Activated CD8-positive, alpha-beta memory T cell treated with anti-CD3 and anti-CD28 coated beads, Interleukin-2, amount 50 U/mL, for 4 hours (primary cell): ENCODE measurements around the gene DHCR7.
"Not testable (repeated sequence)": the region's sequence is repeated elsewhere in the genome, so short reads cannot be mapped to it uniquely, and the experiment has no call there.

Experiments
- DNase-seq: peaks from one replicate; pipeline ENCODE4 v3.0.0-alpha.2; 2020

The DHCR7 gene

DNA sequence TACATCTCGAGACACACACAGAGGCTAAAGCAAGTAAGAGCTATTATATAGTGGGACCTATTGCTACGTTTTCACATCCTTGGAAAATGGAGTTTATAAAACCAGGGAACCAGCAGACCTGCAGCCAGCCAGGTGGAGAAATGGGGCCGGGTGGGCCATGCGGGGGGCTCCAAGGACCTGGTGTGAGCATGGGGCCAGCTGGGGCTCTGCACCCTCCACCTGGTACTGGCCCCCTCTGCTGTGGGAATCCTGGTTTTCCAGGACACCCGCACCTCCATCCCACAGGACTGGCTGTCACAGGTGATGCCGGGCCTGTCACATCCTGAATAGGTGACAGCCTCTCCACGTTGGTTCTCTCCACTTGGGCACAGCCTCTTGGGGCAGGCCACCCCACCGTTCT is 11.3 kb downstream of the DHCR7 start:
- DNase-seq: no peak

DNA sequence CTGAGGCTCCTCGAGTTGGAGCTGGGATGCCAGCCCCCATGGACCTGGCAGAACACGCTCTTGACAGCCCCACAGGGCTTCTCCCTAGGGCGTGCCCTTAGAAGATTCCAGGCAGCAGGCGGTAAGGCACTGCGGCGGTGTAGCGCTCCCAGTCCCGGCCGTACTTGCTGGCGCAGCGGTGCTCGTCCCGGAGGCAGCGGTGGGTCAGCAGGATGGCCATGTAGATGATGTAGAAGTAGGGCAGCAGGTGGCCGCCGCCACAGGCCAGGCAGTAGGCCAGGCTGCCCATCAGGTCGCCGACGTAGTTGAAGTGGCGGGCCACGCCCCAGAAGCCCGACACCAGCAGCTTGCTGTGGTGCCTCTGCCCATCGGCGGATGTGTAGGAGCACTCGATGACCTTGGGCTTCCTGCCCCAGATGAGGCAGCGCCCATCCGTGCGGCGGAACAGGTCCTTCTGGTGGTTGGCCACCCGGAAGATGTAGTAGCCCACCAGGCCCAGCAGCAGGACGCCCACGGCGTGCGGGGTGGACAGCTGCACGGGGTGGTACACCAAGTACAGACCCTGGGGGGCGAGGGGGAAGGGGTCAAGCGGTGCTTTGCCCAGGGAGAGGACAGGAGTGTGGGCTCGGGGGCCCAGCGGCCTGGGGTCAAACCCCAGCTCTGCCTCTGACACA is 12.8 kb downstream of the DHCR7 start:
- DNase-seq: no peak

DNA sequence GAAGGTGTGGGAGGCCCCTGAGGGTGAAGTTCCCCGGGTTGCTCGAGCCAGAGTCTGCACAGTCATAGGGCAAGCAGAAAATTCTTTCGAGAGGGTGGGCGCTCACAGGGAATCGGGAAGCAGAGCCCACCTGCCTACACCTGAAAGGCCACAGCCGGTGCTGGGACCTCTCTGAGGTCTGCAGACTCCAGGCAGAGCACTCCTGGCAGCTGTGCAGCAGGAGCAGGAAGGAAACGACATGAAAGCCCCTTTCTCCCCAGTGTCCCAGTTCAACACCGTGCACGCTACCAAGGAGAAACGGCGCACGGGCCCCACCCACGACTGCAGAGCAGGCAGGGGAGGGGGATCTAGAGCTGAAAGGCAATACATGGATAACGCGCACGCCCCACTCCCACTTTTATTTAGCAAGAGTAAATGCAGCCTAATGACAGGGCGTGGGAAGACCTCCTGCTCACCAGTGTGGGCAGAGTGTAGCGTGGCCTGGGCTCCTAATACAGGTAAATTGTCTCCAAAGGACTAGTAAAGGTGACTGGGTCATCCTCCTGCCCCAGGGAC is 13.5 kb downstream of the DHCR7 start:
- no peak for DNase-seq

DNA sequence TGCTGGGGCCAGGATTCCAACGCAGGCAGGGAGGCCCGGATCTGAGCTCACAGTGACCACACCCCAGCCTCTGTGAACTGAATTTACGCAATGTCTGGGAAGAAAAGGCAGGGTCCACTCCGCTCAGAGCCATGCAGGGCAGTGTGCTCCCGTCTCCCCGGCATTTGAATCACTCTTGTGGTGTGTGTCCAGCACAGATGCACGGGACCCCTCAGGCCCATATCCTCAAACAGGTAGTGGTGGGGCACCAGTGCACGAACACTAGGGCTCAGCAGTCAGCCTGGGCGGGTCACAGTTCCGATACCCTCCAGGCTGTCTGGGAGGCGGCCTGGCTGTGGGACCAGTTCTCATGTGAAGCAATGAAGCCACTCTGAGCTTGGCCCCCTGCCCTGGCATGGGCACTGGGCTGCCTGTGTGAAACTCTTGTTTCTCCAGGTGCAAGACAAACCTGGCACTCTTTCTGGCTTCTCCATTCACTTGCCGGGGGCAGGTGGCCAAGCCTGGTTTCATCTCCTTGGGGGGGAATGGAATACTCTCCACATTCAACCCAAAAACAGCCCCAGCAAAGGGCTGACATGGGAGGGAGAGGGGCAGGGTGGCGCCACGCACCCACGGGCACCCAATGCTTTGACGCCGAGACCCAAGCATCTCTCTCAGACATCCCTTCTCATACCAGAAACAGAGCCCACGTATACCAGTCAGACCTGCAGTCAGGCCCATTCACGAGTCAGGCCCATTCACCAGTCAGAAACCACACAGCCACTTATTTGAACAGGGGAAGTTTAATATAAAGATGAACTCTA is 14.3 kb downstream of the DHCR7 start:
- DNase-seq: no peak

DNA sequence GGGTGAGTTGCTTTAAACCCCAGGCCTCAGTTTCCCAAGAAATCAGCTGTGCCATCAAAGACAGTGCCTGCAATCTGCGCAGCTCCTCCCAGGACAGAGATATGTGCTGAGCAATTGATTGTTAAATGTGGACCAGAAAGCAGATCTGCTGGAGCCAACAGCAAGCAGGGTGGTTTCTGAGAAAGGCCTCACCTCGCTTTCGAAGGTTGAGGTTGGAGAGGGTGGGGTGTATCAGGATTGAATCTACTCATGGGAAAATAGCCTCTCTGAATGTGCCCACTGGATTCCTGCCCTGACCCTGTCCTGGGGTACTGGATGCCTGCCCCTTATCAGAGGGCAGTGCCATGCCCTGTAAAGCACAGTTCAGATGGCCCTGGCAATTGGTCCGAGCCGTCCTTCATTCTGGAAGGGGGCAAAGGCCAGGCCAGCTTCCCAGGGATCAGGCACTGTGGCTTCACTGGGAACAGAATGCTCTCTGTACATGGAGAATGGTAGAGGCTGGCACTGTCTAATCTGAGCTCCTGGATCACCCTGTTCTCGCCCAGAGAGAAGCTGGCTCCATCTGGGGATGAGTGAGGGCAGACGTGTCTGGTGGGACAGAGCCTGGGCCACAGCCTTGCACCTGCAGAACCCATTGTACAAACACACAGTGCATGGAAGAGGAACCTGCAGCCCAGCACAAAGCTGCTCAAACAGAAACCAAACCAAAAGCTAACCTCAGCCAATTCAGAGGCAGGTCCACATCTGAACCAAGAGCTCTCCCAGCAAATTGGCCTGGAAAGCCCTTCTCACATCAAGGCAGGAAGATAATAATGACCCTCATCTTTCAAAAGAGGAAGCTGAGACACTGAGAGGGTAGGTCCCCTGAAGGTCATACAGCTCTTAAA is 15.2 kb downstream of the DHCR7 start:
- DNase-seq: no peak

DNA sequence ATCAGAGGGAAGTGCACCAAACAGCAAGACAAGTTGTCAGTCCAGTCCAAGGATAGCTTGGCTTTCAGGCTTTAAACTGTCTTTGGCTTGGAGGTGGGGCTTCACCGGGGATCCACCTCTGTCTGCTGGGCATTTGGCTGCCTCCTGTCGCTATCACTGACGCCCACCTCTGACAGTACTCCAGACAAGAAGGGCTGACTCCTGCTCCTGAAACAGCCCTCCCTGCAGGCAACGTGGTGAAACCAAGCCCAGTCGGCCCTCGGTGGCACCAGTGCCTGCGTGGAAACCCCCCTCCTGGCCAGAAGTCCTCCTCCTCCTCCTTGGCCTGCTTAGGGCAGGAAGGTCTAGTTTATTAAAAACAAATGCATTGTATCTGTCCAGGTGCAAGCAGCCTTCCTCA is 16.9 kb downstream of the DHCR7 start:
- no peak for DNase-seq

DNA sequence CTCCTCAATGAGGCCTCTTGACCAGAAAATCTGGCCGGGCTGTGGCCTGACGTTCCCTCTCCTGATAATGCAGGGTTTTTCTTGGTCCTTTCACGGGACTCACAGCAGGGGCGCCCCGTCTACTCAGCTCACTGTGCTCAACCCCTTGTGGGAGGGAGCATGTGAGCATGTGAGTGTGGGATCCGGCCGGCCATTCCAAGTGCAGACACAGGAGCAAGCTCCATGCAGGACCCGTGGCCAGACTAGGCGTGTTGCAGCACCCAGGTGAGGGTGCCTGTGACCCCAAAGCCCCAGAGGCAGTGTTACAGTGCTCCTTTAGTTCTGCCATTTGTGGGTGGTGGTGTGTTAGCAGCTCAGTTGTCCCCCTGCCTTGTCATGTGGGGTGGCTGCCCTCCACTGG is 18.0 kb downstream of the DHCR7 start:
- DNase-seq: no peak

DNA sequence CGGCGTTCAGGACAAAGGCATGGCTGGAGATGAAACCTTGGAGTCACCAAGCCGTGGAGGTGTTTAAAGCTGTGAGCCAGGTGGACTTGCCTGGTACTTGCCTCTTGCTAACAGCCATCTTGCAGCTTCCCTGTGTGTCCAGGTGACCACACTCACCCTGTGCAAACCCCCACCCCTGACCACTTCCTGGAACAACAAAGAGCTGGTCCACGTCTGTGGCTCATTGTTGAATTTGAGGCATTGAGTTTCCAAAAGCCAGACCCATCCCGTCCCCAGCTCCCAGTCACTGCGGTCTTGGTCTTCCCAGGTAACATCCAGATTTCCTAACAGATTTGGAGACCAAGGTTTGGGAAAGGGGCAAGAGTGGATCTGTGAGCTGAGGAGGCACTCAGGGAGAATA is 18.5 kb downstream of the DHCR7 start:
- DNase-seq: no peak

DNA sequence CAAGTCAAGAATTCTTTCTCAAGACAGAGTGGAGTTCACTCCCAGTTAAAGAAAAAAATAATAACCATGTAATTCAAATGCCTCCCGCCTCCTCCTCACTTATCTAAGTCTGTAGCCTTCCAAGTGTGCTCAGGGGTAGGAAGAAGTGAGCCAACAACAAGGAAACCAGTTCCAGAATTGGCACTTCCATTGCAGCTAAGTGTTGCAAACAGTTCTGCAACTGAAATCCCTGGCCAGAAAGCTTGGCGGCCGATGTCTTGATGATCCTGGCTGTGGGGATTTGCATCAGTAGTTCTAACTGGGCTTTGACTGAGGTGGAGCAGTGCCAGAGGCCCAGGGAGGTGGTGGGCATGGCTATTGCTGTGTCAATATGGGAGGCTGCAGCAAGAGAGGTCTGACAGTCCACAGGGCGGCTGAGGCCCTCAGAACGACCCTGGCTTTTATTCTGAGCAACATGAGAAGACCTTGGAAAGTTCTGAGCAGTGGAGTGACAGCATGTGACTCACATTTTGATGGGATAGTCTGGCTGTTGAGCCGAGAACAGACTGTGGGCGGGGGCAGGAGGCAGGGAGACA is 19.2 kb downstream of the DHCR7 start:
- DNase-seq: no peak

DNA sequence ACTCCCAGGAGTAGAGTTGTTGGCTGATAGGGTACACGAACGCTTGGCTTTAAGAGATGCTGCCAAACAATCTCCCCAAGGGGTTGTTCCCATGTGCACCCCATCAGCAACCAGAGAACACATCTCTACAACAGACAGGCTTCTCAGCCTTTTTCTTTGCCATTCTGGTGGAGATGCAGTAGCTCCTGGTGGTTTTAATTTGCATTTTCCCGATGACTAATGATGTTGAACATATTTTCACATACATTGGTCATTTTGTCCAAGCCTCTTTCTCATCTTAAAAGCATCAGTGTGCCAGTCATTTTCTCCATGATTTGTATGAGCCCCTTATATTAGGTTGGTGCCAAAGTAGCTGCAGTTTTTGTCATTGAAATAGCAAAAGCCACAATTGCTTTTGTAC is 21.8 kb downstream of the DHCR7 start:
- no peak for DNase-seq

DNA sequence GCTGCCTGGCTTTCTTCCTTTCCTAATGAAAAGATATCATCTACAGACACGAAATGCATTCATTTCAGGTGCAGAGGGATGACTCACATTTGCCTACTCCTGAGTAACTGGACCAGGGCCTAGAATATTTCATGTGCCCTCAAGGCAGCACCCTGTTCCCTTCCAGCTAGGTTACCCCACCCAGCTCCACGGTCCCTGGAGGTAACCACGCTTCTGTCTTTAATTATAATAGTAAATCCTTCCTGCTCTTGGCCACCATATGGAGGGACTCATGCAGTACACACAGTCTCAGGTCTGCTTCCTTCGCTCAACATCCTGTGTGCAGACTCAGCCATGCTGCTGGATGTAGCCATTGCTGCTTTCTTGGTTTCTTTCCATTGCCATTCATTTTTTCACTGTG is 22.3 kb downstream of the DHCR7 start:
- no peak for DNase-seq

DNA sequence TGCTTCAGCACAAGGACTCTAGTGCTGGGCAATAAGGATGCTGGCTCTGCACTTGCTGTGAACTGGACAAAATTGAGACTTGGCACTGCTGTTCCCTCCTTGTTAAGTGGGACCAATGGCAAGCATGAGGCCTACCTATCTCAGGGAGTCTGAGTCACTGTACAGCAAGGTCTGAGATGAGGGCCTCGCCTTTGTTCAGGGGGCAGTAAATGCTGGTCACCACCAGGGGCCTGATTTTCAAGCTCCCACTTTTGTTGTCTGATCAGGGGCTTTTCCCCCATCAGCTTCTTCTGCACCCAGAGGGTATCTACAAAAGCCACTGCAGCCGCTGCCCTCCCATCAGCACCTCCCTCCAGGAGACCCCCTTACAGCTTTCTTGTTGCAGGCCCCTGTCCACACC is 22.8 kb downstream of the DHCR7 start:
- no peak for DNase-seq

DNA sequence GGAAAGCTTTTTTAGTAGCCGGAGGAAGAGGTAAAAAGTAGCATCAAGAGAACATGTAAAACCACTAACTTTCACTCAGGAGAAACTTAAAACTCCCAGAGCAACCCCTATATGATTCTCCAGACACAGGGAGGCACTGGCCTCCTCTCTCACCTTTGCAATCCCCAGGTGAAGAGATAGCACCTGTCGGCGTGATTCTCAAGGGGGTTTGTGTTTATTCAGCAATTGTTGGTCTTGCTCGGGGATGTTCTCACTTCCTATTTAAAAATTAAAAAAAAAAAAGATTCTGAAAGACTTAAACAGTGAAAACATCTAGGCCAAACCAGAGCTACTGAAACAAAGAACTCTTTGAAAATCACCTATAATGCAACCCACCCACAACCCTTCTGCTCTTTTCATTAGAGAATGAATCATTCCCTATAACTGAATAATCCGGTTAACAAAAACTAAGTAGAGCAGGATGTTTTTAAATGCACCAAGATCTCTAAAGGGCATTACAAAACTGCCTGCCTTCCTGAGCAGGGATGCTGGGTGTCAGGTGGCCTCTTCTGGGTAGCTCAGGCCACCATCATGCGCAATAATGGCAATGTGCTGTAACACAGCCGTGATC is 24.9 kb downstream of the DHCR7 start:
- no peak for DNase-seq

DNA sequence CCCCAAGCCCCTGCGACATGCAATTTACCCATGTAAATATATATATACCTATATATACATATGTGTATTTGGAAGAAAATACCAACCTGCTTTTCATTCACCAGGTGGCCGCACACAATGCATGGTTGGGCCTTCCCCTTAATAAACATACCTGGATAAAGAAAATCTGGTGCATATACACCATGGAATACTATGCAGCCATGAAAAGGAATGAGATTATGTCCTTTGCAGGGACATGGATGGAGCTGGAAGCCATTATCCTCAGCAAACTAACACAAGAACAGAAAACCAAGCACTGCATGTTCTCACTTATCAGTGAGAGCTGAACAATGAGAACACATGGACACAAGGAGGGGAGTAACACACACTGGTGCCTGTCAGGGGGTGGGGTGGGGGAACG is 25.9 kb downstream of the DHCR7 start:
- not testable (repeated sequence) for DNase-seq

DNA sequence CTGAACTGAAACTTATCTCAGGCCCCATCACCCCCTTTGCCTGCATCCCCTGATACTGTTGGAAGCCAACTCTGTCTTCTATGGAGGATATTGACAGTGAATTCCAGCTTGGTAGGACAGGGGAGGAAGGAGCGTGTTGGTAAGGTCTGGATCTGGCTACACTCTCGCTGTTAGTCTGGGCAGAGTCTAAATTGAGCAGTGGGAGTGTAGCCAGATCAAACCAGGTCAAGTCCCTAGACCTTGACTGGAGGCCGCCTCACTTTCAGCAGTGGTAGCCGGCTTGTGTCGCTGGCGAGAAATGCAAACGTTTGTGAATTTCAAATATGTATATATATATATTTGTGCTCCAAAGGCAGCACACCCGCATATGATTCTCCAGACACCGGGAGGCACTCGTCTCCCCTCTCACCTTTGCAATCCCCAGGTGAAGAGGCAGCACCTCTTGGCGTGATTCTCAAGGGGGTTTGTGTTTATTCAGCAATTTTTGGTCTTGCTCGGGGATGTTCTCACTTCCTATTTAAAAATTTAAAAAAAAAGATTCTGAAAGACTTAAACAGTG is 26.7 kb downstream of the DHCR7 start:
- no peak for DNase-seq

DNA sequence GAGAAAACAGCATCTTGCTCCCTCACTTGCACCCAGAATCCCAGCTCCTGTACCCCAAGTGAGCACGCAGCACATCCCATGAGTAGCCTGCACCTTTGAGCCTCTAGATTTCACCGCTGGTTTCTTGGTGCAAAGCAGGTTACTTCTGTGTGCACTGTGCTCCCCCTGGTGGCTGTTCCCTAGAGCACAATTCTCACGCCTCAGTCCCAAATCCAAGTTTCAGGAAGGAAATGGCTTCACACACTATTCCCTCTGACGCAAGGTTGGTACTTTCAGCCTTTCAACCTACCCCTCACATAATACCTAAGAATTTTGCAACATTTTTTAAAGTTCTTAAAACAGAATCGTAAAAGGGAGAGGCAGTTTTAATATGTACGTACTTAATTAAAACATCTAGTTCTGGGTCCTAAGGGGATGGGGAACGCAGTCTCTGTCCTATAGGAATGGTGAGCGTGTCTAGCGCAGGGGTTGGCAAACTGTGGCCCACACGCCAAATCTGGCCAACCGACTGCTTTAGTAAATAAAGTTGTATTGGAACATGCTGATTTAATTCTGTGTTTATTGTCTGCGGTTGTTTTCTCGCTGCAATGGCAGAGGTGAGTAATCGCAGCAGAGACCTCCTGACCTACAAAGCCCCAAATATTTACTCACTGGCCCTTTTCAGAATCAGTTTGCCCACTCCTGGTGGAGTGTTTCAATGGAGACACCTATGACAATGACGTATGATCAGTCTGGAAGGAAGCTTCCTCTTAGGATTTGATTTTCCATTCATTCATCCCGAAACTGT is 27.5 kb downstream of the DHCR7 start:
- no peak for DNase-seq

DNA sequence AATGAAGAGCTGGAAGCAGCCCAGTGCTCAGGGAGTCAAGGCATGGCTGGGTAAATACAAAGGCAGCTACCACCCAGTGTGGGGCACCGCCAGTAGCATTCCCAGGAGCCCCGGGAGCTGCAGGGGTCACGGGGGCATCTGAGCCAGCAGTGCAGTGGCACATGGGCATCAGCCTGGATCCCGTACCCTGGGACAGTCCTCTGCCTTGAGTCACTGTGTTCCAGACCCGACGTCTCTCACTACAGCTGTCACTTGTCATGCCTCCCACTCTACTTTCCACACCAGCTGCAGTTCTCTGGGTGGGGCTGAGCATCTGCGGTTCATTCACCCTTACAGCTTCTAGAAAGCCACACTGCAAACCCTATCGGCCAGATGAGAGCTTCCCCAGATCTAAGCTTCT is 29.6 kb downstream of the DHCR7 start:
- no peak for DNase-seq

DNA sequence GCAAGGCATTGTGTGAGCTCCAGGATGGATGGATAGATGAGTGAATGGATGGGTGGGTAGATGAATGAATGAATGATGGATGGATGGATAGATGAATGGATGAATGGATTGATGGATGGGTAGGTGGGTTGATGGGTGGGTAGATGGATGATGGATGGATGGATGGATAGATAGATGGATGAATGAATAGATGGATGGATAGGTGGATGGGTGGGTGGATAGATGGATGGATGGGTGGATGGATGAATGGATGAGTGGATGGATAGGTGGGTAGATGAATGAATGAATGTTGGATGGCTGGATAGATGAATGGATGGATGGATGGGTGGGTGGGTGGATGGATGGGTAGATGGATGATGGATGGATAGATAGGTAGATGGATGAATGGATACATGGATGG is 33.5 kb downstream of the DHCR7 start:
- DNase-seq: no peak

DNA sequence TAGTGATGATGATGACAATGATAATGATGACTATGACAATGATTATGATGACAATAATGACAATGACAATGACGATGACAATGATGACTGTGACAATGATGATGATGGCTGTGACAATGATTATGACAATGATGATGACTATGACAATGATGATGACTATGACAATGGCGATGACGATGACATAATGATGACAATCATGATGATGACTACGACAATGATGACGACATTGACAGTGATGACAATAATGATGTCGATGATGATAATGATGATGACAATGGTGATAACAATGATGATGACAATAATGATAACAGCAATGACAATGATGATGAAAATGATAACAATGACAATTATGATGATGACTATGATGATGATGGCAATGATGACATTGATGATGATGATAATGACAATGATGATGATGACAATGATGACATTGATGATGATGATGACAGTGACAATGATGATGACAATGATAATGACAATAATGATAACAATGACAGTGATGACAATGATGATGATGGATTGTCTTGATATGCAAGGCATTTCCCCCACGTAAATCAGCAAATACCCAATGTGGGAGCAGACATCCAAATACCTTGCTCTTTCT is 37.7 kb downstream of the DHCR7 start:
- no peak for DNase-seq

DNA sequence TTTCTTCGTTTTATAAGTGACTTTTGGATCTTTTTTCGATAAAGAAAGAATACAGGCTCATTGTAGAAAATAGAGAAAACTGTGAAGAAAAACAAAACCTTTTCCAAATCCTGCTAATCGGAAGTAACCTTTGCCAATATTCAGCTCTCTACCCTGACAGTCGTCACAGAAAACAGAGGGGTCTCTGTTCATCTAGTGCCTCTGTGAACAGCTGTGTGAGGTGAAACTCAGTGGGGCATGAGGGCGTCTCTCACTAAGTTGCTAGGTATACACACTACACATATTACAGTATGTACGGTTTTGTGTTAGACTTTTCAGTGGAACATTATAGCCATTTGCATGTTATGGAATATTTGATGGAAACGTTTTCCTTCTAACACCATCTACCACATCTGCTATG is 39.4 kb downstream of the DHCR7 start:
- DNase-seq: no peak

DNA sequence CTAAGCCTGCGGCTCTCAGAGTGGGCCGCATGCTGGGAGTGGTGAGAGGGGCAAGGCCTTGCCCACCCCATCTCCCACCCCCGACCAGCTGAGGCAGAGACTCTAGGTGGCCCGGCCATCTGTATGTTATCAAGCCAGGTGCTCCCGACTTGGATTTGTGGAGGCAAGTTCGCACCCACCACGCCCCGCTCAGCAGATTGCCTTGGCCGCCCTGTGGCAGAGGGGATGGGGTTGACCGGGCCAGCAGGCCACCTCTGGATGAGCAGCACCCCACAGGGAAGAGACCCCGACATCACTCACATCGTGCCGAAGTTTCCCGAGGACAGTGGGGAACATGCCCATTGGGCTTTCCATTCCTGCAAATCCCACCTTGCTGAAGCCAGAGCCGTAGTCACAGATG is 40.8 kb downstream of the DHCR7 start:
- no peak for DNase-seq
